ENCODE measurements around the gene SERPINA10.

The SERPINA10 gene

DNA sequence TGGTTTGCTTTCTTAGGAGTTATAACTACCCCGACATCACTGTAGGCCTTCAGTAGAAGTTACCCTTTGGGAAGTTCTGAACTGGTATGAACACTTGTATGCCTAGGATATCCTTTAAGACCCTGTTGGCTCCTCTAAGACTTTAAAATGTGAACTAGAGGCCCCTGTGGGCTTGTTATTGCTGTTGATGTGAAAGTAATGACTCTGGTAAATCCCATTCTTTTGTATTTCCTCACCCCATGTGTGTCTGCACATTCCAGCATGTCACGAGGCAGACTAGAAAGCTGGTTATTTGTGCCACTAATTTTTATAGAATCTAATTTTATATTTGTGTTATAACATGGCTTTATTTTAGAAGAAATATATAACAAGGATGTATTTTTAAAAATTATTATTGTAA, 48.9 kb downstream of the SERPINA10 start:
- H3K4me3 ChIP-seq (ENCODE audit: low read depth, low read length, poor library complexity, severe bottlenecking), result no peak overlapping the region
- no peaks in the 10 kb centered on the region for H3F3A ChIP-seq (ENCODE audit: insufficient read depth, low read length)
- H3K27ac ChIP-seq (ENCODE audit: low read depth, low read length, poor library complexity, severe bottlenecking), result no peak overlapping the region
- H3K4me1 ChIP-seq (ENCODE audit: insufficient read depth, low read length, severe bottlenecking), result no peaks in the 10 kb centered on the region
- TF ChIP-seq, protein P1, sequence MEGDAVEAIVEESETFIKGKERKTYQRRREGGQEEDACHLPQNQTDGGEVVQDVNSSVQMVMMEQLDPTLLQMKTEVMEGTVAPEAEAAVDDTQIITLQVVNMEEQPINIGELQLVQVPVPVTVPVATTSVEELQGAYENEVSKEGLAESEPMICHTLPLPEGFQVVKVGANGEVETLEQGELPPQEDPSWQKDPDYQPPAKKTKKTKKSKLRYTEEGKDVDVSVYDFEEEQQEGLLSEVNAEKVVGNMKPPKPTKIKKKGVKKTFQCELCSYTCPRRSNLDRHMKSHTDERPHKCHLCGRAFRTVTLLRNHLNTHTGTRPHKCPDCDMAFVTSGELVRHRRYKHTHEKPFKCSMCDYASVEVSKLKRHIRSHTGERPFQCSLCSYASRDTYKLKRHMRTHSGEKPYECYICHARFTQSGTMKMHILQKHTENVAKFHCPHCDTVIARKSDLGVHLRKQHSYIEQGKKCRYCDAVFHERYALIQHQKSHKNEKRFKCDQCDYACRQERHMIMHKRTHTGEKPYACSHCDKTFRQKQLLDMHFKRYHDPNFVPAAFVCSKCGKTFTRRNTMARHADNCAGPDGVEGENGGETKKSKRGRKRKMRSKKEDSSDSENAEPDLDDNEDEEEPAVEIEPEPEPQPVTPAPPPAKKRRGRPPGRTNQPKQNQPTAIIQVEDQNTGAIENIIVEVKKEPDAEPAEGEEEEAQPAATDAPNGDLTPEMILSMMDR (IDR thresholded peaks at IDR 0.05; ENCODE audit: low read length), result no peak
- TF ChIP-seq EZH2 (IDR thresholded peaks at IDR 0.05; ENCODE audit: borderline replicate concordance, low read length), result no peak
- H3K9me3 ChIP-seq (ENCODE audit: low read length), result no peaks in the 10 kb centered on the region
- H3K36me3 ChIP-seq (ENCODE audit: insufficient read depth, low read length), result no peaks in the 10 kb centered on the region
- no peak overlapping the region for H3K9ac ChIP-seq (ENCODE audit: low read length)
- no peaks in the 10 kb centered on the region for H3K9me2 ChIP-seq (ENCODE audit: low read depth, low read length)
- no peak overlapping the region for H2AFZ ChIP-seq (ENCODE audit: low read length)
- no peaks in the 10 kb centered on the region for H4K20me1 ChIP-seq (ENCODE audit: insufficient read depth, low read length)
- no peak overlapping the region for H3K4me2 ChIP-seq (ENCODE audit: low read length)
- no peaks in the 10 kb centered on the region for H3K79me2 ChIP-seq (ENCODE audit: insufficient read depth, low read length)
- H3K27me3 ChIP-seq (ENCODE audit: insufficient read depth, low read length), result no peaks in the 10 kb centered on the region

DNA sequence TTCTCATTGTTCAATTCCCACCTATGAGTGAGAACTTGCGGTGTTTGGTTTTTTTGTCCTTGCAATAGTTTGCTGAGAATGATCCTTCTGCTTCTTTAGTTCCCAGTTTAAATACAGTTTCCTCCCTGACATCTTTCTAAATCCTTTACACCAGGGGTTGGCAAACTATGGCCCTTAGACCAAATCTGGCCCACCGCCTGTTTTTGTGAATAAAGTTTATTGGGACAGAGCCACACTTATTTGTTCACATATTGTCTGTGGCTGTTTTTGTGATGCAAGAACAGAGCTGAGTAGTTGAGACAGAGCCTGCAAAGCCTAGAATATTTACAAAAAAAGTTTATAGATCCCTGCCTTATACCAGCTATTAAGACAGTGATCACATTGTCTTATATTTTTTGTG, 53.7 kb downstream of the SERPINA10 start:
- H2AFZ ChIP-seq (ENCODE audit: low read length), result no peak overlapping the region
- no peak for TF ChIP-seq EZH2 (IDR thresholded peaks at IDR 0.05; ENCODE audit: borderline replicate concordance, low read length)
- TF ChIP-seq, protein P1 (IDR thresholded peaks at IDR 0.05; ENCODE audit: low read length), result no peak
- H3K27ac ChIP-seq (ENCODE audit: low read depth, low read length, poor library complexity, severe bottlenecking), result no peak overlapping the region
- H3F3A ChIP-seq (ENCODE audit: insufficient read depth, low read length), result no peaks in the 10 kb centered on the region
- no peak overlapping the region for H3K4me2 ChIP-seq (ENCODE audit: low read length)
- H3K4me3 ChIP-seq (ENCODE audit: low read depth, low read length, poor library complexity, severe bottlenecking), result no peak overlapping the region
- no peaks in the 10 kb centered on the region for H3K9me2 ChIP-seq (ENCODE audit: low read depth, low read length)
- no peaks in the 10 kb centered on the region for H3K4me1 ChIP-seq (ENCODE audit: insufficient read depth, low read length, severe bottlenecking)
- H3K79me2 ChIP-seq (ENCODE audit: insufficient read depth, low read length), result no peaks in the 10 kb centered on the region
- no peaks in the 10 kb centered on the region for H3K36me3 ChIP-seq (ENCODE audit: insufficient read depth, low read length)
- no peaks in the 10 kb centered on the region for H4K20me1 ChIP-seq (ENCODE audit: insufficient read depth, low read length)
- no peaks in the 10 kb centered on the region for H3K9me3 ChIP-seq (ENCODE audit: low read length)
- no peak overlapping the region for H3K9ac ChIP-seq (ENCODE audit: low read length)
- H3K27me3 ChIP-seq (ENCODE audit: insufficient read depth, low read length), result no peaks in the 10 kb centered on the region

DNA sequence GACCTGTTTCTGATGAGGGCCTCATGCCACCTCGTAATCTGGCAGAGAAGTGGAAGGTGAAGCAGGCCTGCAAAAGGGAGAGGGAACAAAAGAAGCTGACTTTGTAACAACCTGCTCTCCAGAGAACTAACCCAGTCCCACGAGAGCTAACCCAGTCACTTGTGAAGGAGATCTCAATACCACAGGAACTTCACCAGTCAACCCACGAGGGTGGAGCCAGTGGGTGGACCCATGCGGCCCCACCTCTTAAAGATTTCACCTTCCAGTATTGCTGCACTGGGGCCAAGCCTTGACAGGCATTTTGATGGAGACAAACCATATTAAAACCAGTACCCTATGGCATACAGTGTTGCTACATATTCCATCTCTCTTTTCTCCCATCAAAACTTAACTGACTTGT, 55.1 kb downstream of the SERPINA10 start:
- H2AFZ ChIP-seq (ENCODE audit: low read length), result no peak overlapping the region
- no peaks in the 10 kb centered on the region for H3K4me1 ChIP-seq (ENCODE audit: insufficient read depth, low read length, severe bottlenecking)
- H3K4me2 ChIP-seq (ENCODE audit: low read length), result no peak overlapping the region
- no peaks in the 10 kb centered on the region for H3F3A ChIP-seq (ENCODE audit: insufficient read depth, low read length)
- H3K9ac ChIP-seq (ENCODE audit: low read length), result no peak overlapping the region
- H4K20me1 ChIP-seq (ENCODE audit: insufficient read depth, low read length), result no peaks in the 10 kb centered on the region
- H3K36me3 ChIP-seq (ENCODE audit: insufficient read depth, low read length), result no peaks in the 10 kb centered on the region
- H3K9me2 ChIP-seq (ENCODE audit: low read depth, low read length), result no peaks in the 10 kb centered on the region
- no peaks in the 10 kb centered on the region for H3K27me3 ChIP-seq (ENCODE audit: insufficient read depth, low read length)
- TF ChIP-seq EZH2 (IDR thresholded peaks at IDR 0.05; ENCODE audit: borderline replicate concordance, low read length), result no peak
- TF ChIP-seq, protein P1 (IDR thresholded peaks at IDR 0.05; ENCODE audit: low read length), result no peak
- no peaks in the 10 kb centered on the region for H3K9me3 ChIP-seq (ENCODE audit: low read length)
- H3K27ac ChIP-seq (ENCODE audit: low read depth, low read length, poor library complexity, severe bottlenecking), result no peak overlapping the region
- no peaks in the 10 kb centered on the region for H3K79me2 ChIP-seq (ENCODE audit: insufficient read depth, low read length)
- H3K4me3 ChIP-seq (ENCODE audit: low read depth, low read length, poor library complexity, severe bottlenecking), result no peak overlapping the region

All from OCI-LY1 (cell line).